Transverse colon (tissue), 4 donors: Measurements from ENCODE around the gene ZMAT3. TPM values are rescaled to one million over a fixed set of nuclear protein-coding genes. Genes with fewer than 3 reads are reported as not detected.

Experiments
- DNase-seq: peaks from one replicate; pipeline ENCODE4 v3.0.0-alpha.2; 2019
- H3K27ac ChIP-seq, 4 donors: fragments of 200-600 bp; sonication (generic); 2 replicates each; pipeline ENCODE4 v1.5.1; 2016 to 2018; ENCODE audit warnings: inconsistent platforms in 4 of 4
- H3K27me3 ChIP-seq: fragments of 200-600 bp; sonication (generic); 2 replicates; pipeline ENCODE4 v1.5.1; 2017; ENCODE audit warnings: inconsistent platforms
- H3K36me3 ChIP-seq, 4 donors: fragments of 200-600 bp; sonication (generic); 2 replicates each; pipeline ENCODE4 v1.5.1; 2017 to 2019; ENCODE audit warnings: inconsistent platforms in 4 of 4
- H3K4me1 ChIP-seq, 4 donors: fragments of 200-600 bp; sonication (generic); 2 replicates each; pipeline ENCODE4 v1.5.1; 2017 to 2020; ENCODE audit warnings: inconsistent platforms in 4 of 4
- H3K4me3 ChIP-seq, 4 donors: fragments of 200-600 bp; sonication (generic); 1 replicate in 1 of 4; 2 replicates in 3 of 4; pipeline versions ENCODE4 v1.5.1 to v1.6.1; 2017 to 2019; ENCODE audit warnings: inconsistent platforms in 4 of 4
- H3K9me3 ChIP-seq, 2 donors: fragments of 200-600 bp; sonication (generic); 2 replicates each; pipeline ENCODE4 v1.5.1; 2017 to 2019; ENCODE audit warnings: inconsistent platforms in 2 of 2
- CTCF ChIP-seq, 5 experiments: fragments of 200-600 bp in 3 of 5; fragments of 450-650 bp in 2 of 5; sonication (generic) in 3 of 5; IDR thresholded peaks; 1 replicate in 2 of 5; 2 replicates in 3 of 5; pipeline ENCODE4 v1.5.1; 2016 to 2017; ENCODE audit warnings: antibody characterized with exemption in 5 of 5, inconsistent platforms in 3 of 5, mild to moderate bottlenecking in 2 of 5, moderate library complexity in 1 of 5
- EP300 ChIP-seq: sonication (generic); formaldehyde crosslinking; IDR thresholded peaks from one replicate; pipeline ENCODE4 v1.6.1; 2017; ENCODE audit warnings: antibody characterized with exemption, low read depth
- POLR2A ChIP-seq: fragments of 450-650 bp; IDR thresholded peaks from one replicate; pipeline ENCODE4 v1.6.1; 2016; ENCODE audit warnings: antibody characterized with exemption, mild to moderate bottlenecking, moderate library complexity
- POLR2AphosphoS5 ChIP-seq, 3 donors: sonication (generic); formaldehyde crosslinking; IDR thresholded peaks; one replicate each; pipeline ENCODE4 v1.6.1; 2016; ENCODE audit warnings: antibody characterized with exemption in 3 of 3
- WGBS, 2 donors: methylation state at CpG; one replicate each; pipeline ENCODE4 v1.1.5; 2018; ENCODE audit warnings: low coverage in 1 of 2; 5-methylcytosine and 5-hydroxymethylcytosine counted together
- in situ Hi-C, 4 donors: fragments of 200-750 bp; cut with MboI; loops; one replicate each; pipeline versions ENCODE4 v1.15.0 to v1.15.1; 2017; ENCODE audit warnings: low sequenced_read_pairs in 3 of 4, low pct_ligation_motif_present in 1 of 4, low pct_unique_long_range_greater_than_20kb in 1 of 4
- intact Hi-C: fragments of 100-400 bp; cut with DNase I; formaldehyde crosslinking; loops from one replicate; pipeline ENCODE4 v1.15.1; 2023; ENCODE audit warnings: low total_unique reads
- small RNA-seq, 4 donors: library from RNA; depleted of rRNA; stranded (forward); fragments of <200 nt; gene quantifications; one replicate each; pipeline ENCODE3, GENCODE V24; 2016
- total RNA-seq, 4 donors: library from RNA; depleted of rRNA; stranded (reverse); fragments of >200 nt; gene quantifications; one replicate each; pipeline ENCODE4 v1.1.0, GENCODE V29; 2016

ZMAT3 gene
- total RNA-seq, 4 donors from 2014 or later, result 6.4 to 11.7 (median 9.7) TPM

DNA sequence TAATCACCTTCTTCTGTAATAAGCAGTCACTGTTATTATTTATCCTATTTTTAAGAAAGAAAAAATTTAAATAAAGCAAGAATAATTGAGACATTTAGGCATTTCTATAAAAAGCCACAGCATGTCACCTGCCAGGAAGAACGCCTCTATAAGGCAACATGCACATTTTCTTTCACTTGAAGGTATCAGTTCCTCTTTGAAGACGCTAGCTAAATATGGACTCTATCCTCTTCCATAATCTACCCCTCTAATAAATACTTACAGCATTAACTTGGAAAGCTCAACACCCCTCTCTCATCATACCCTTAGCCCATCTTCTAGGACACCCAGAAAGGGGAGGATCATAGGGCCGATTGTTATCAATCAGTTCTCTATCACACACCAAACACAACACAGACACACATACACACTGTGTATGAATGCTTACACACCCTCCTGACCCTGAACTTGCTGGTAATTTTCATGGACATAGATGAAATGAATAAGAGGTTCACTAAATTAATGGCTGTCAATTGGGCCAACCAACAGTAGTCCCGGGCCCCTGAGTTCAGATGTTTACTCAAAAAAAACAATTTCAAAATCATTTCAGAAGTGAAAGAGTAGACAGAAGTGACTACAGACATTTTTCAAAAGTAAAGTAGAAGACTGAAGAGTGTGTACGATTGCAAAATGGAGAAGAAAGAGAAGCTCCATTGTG, 102.5 kb downstream of the ZMAT3 start:
- H3K36me3 ChIP-seq, result no peaks in the 10 kb centered on the region
- TF ChIP-seq EP300, result no peak
- TF ChIP-seq CTCF (IDR thresholded peaks at IDR 0.05), result no peak
- TF ChIP-seq POLR2AphosphoS5 (IDR thresholded peaks at IDR 0.05), result no peak
- no peak for TF ChIP-seq POLR2A
- H3K4me3 ChIP-seq, result no peak overlapping the region
- WGBS, 2 donors, result 62 to 74% methylated on average over 5 of the region's 5 CpGs
- peaks cover 0 to 15% (median 8%) of the 10 kb centered on the region in 4 donors for H3K4me1 ChIP-seq
- H3K27me3 ChIP-seq, result no peaks in the 10 kb centered on the region
- no peak for DNase-seq
- intact Hi-C loops (loop anchor here (10.0 kb wide), 1 partner anchor 524 kb away; no protein-coding TSS in a partner anchor), in situ Hi-C loops (loop anchor here in 3 of 4 donors (25.0 kb wide), 1 partner anchor 532 kb away; no protein-coding TSS in a partner anchor)
- no peak overlapping the region for H3K27ac ChIP-seq
- no peaks in the 10 kb centered on the region for H3K9me3 ChIP-seq

Small RNAs within 50 kb of the gene (small RNA-seq; reads per million reads assigned to genes)
- gene RF00019, result 0 reads per million in 4 donors

Other genes with a start within 250 kb of the ZMAT3 start
- gene PIK3CA, start 76.5 kb upstream of the ZMAT3 start, total RNA-seq, result 10 to 100 TPM; 11.6 to 24.3 (median 18.1) TPM
- gene KCNMB3, start 179.3 kb upstream of the ZMAT3 start, total RNA-seq, result 1 to 10 TPM; 1.1 to 6.8 (median 2.7) TPM